GM19328 (cell line): Measurements from ENCODE around the gene ELOA2.
"Not testable (repeated sequence)": the region's sequence is repeated elsewhere in the genome, so short reads cannot be mapped to it uniquely, and the experiment has no call there.

ENCODE experiments used
- ATAC-seq: cut with Tn5 transposase; IDR thresholded peaks from one replicate; pipeline ENCODE4 v1.9.1; 2021; ENCODE audit warnings: mild to moderate bottlenecking, moderate library complexity; ENCODE audit not compliant: unreplicated experiment

ELOA2 gene, protein sequence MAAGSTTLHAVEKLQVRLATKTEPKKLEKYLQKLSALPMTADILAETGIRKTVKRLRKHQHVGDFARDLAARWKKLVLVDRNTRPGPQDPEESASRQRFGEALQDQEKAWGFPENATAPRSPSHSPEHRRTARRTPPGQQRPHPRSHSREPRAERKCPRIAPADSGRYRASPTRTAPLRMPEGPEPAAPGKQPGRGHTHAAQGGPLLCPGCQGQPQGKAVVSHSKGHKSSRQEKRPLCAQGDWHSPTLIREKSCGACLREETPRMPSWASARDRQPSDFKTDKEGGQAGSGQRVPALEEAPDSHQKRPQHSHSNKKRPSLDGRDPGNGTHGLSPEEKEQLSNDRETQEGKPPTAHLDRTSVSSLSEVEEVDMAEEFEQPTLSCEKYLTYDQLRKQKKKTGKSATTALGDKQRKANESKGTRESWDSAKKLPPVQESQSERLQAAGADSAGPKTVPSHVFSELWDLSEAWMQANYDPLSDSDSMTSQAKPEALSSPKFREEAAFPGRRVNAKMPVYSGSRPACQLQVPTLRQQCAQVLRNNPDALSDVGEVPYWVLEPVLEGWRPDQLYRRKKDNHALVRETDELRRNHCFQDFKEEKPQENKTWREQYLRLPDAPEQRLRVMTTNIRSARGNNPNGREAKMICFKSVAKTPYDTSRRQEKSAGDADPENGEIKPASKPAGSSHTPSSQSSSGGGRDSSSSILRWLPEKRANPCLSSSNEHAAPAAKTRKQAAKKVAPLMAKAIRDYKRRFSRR

DNA sequence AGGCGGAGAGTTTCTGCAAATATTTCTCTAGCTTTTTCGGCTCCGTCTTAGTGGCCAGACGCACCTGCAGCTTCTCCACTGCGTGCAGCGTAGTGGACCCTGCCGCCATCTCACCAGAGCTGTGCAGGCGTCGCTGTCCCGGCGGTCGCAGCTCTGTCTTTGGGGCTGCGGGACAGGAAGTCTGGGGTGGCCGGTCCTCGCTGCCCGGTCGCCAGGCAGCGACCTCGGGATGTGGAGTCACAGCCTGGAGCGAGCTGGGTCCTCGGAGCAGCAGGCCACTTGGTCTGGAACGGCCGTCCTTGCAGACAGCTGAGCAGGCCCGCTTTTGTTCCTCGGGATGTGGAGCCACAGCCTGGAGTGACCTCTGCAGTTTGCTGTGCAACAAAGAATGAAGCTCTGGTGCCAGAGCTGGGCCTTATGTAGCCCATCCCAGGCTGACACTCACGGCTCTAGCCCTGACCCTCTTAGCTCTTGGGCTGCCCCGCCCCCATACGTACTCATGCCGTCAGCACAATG is at the start of gene ELOA2:
Gene ELOA2, minus strand, starts transcription at position 466 of the 516 bp plus-strand sequence. Its CDS starts 357 bp downstream, at position 109.
- no peak for ATAC-seq

DNA sequence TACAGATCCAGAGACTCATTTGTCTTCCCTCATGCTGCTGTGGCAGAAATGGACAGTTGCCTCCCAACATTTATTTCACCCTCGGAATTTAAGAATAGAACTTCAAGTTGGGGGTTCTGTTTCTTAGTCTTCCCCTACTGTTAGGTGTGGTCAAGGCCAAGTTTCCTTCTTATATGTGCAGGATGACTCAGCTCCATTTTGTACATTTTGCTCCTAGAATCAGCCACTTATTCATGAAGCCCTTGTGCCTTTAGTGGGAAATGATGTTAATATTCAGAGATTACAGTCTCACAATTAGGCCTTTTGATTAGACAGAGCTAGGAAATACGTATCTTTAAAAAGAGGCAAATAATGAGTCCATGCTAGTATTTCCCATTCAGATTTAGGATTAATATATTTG is 46.2 kb upstream of the ELOA2 start:
- no peak for ATAC-seq

DNA sequence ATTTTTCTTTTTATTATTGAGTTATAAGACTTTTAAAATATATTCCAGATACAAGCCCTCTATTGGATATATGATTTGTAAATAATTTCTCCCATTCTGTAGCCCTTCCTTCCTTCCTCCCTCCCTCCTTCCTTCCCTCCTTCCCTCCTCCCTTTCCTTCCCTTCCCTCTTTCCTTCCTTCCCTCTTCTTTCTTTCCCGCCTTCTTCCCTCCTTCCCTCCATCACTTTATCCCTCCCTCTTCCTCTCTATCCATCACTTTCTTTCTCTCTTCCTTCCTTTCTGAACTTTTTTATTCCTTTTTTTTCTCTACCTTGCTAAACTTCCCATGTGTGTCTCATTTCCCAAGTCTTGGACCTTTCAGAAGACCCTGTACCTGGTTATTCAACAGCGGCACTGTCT is 45.5 kb upstream of the ELOA2 start:
- ATAC-seq: no peak

DNA sequence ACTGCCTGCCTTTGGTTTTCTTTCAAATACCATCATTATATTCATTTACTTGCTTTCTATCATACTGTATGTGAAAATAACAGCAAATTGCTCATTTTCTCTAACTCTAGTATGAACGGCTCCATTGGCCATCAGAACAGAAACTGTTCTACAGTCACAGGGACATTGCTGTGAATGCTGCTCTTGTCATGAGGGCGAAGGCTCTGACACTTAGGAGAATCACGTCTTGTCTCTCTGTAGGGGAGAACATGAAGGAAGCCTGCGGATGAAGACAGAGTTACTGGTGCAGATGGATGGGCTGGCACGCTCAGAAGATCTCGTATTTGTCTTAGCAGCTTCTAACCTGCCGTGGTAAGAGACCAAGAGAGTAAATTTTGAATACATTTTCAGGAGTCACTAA is 41.7 kb upstream of the ELOA2 start:
- ATAC-seq: no peak

DNA sequence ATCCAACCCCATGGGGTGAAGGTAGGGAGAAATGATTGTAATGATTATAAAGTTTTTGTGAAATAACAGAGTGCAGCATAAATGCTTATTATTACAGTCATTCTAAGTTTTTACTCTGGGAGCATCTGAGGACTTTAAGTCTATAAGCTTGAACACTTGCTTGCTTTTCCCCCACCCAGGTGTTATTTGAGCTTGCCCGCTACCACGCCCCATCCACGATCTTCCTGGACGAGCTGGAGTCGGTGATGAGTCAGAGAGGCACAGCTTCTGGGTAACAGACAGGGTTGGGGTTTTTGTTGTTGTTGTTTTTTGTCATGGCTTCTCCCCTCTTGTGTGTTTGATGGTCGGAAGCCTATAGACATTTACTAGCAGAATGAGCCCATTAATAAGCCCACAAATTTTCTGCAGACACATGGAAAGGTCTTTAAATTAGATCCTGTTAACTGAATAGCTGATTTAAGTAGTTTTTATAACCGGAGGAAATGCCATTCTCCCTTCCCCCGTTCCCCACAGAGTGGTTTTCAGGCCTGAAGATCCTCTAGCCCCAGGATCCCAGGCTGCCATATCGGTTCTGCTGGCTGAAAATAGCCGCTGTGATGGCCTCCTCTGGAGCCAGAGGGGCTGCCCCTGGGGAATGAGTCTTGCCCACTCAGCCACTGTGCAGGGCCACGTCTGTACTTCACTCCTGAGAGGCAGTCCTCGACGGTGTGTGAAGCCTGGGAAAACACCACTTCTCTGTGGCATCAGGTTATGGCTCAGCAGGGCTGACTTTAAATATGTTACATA is 39.9 kb upstream of the ELOA2 start:
- no peak for ATAC-seq

DNA sequence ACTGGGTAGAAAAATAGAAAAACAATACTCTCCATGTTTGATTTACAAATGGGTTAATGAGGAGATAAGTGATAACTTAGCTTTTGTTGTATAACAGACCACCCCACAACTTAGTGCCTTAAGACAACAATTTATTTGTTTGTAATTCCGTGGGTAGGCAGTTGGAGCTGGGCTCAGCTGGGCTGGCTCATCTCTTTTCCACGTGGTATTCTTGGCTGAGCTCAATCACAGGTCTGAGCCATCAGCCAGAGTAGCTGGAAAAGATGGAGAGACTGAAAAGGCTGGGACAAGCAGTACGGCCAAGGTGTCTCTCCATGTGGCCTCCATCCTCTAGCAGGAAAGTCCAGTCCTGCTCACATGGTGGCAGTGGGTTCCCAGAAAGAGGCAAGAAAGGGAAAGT is 32.2 kb upstream of the ELOA2 start:
- no peak for ATAC-seq

DNA sequence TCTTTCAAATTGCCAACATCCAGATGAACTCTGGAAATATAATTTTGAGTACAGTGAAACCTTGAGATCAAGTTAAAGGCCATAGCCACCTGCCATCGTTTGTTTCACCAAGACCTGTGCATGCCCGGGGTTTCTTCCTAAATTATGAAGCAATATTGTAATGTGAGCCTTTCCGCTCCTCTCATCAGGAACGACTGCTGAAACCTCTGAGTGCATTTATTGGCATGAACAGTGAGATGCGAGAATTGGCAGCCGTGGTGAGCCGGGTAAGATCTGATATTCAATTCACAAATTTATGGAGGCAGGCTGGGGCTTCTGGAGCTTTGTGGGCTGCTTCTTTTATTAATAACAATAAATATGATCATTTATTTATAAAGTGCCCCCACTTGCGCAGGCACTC is 27.7 kb upstream of the ELOA2 start:
- no peak for ATAC-seq

DNA sequence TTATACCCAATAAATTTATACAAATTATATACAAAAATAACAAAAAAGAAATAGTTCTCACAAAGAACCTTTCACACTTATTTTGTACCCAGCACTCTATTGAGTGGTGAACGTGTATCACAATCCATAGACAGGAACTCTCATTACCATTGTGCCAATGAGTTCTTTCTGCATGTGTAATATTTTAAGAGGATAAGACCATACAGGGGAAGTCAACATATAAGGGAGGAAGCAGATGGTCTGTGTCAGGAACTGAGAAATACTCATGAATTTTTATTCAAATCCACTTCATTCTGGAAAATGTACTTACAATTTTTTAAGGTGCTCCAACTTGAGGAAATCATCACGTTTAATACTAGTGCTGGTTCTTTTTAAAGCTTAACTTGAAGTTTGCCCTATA is 27.1 kb upstream of the ELOA2 start:
- ATAC-seq: no peak

DNA sequence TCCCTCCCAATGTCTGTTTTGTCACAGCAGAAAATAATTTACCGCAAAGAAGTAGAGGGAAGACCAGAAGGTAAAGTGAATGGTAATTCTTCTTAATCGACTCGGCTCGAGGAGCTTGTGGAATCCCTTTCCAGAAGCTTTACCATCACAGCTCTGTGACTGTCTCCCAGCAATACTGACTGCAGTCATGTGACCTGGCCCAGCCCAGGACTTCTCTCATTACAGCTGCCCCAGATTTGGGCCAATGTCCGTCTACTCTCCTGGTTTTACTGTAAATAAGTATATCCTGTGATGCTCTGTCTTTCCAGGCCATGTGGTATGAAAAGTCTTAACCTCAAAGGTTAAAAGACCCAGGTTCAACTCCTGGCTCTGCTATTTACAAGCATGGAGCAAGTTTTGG is 18.9 kb upstream of the ELOA2 start:
- no peak for ATAC-seq

DNA sequence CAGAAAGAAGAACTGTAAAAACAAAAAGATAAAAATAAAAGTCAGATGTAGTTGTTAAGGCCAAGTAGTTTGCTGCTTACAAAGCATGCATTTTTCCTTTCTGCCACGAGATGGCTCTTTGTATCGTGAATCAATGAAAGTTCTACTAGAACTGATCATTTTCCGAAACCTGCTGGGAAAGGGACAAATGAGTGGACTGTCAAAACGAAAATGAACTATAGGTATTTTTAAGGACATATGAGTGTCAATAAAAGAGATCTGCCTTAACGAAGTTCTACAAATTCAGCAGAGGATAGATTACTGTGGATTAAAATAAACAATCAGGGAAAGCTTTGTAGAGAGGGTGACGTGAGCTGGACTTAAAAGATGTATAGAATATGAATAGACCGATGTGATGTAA is 15.0 kb upstream of the ELOA2 start:
- no peak for ATAC-seq

DNA sequence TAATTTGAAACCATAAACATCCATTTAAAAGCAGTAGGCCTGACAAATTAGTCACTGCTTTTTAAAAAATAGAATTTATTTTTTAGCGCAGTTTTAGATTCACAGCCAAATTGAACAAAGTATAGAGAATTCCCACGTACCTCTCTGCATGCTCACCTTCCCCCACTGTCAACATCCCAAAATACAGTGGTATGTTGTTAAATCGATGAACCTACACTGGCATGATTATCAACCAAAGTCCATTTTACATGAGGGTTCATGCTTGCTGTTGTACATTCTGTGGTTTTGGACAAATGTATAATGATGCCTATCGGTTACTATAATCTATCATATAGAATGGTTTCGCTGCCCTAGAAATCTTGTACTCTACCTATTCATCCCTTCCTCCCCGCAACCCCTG is 5.6 kb upstream of the ELOA2 start:
- ATAC-seq: no peak

DNA sequence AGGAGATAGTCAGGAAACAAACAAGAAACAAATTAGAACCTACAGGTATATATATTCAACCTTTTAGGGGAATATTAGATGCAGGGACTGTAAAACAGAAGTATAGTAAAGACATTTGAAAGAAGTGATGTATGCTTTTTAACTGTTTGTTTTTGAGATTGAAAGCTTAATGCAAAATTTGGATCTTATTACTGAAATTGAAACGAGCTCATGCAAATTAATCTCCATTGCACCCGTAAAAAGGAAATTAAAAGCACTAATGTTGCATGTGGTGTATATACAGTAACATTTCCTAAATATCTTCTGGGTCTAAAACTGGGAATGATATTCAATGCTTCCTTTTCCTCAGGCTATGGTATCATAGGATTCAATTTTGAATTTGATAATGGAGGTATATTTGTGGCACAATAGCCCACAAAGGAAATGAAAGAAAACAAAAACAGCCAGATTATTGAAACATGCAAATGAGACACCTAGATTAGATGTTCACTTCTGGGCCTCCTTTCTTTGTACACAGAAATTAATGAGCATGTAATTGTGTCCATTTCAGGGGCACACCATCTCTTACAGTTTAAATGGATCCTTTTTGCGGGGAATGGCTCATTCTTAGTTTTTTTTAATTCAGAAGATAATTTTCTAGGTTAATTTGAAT is 1.6 kb upstream of the ELOA2 start:
- ATAC-seq: peak; percentile 53

DNA sequence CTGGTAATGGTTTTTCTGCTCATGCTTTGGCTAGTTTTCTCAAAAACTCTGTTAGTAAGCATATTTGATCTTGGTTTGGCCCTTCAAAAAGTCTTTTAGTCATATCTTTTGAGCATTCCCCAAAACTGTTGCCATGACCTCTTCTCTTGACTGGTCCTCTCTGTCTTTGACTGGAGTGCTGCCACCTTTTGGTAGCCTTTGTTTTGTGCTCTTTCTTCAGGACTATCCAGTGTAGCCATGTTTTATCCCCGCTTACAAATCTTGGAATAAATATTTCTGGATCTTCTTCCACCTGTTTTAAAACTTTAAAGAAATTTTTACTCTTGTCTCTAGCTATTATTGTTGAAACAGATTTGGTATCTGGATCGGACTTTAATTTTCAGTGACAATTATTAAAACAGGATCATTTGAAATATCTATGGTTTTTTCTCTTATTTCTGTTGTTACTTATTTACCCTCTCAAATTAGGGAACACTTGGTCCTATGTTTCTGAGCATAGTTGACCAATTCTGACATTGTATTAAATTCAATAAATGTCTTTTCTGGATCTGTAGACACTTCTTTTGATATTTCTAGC is 965 bp upstream of the ELOA2 start:
- no peak for ATAC-seq

DNA sequence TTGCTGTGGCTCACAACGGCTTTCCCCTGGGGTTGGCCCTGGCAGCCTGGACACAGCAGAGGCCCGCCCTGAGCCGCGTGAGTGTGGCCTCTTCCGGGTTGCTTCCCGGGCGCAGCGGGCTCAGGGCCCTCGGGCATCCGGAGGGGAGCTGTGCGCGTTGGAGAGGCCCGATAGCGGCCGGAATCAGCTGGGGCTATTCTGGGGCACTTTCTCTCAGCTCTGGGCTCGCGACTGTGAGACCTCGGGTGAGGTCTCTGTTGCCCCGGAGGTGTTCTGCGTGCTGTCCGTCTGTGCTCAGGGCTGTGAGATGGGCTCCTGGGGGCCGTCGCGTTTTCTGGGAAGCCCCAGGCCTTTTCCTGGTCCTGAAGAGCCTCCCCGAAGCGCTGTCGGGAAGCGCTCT is 830 bp downstream of the ELOA2 start:
- ATAC-seq: not testable (repeated sequence)

DNA sequence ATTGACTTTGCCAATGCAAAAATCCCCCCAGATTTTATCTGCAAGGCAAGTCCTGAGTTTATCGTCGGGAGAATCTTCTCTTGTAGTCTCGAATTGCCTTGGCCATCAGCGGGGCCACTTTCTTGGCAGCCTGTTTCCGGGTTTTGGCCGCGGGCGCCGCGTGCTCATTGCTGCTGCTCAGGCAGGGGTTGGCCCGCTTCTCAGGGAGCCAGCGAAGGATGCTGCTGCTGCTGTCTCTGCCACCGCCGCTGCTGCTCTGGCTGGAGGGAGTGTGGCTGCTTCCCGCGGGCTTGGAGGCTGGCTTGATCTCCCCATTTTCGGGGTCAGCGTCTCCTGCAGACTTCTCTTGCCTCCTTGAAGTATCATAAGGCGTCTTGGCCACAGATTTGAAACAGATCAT is 2.5 kb downstream of the ELOA2 start:
- no peak for ATAC-seq

DNA sequence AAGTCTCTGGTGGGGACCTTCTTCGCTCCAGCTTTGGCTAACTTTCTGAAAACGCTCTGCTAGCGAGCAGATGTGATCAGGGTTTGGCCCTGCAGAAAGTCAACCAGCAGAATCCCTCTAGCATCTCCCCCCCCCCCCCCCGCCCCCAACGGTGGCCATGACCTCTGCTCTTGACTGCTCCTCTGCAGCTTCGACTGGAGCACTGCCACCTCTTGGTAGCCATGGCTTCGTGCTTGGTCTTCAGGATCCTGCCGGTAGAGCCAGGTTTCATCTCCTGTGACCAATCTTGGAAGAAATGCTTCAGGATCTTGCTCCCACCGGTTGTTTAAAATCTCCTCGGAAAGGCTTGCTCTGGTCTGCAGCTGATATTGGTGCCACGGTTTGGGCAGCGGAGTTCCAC is 4.5 kb downstream of the ELOA2 start:
- ATAC-seq: not testable (repeated sequence)

DNA sequence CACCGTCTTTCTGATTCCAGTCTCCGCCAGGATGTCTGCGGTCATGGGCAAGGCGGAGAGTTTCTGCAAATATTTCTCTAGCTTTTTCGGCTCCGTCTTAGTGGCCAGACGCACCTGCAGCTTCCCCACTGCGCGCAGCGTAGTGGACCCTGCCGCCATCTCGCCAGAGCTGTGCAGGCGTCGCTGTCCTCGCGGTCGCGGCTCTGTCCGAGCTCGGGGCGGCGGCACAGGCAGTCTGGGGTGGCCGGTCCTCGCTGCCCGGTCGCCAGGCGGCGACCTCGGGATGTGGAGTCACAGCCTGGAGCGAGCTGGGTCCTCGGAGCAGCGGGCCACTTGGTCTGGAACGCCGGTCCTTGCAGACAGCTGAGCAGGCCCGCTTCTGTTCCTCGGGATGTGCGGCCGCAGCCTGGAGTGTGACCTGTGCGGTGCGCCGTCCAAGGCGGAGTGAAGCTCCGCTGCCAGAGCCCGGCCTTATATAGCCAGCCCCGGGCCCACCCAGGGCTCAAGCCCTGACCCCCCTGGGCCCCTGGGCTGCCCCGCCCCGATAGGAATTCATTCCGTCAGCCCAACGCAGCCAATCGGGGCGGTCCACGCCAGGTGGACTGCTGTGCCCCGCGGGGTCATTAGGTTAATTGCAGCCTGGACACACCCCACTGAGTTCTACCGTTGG is 5.6 kb downstream of the ELOA2 start:
- not testable (repeated sequence) for ATAC-seq

DNA sequence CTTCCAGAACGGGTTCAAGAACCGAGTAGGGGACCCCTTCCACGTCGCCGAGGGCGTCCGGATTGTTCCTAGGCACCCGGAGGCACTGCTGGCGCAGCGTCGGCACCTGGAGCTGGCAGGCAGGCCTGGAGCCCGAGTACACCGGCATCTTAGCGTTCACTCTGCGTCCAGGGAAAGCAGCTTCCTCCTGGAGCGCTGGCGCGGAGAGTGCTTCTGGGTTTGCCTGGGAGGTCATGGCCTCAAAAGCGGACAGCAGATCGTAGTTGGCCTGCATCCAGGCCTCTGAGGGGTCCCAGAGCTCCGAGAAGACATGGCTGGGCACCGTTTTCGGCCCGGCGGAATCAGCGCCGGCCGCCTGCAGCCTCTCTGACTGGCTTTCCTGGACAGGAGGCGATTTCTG is 6.7 kb downstream of the ELOA2 start:
- ATAC-seq: not testable (repeated sequence)

DNA sequence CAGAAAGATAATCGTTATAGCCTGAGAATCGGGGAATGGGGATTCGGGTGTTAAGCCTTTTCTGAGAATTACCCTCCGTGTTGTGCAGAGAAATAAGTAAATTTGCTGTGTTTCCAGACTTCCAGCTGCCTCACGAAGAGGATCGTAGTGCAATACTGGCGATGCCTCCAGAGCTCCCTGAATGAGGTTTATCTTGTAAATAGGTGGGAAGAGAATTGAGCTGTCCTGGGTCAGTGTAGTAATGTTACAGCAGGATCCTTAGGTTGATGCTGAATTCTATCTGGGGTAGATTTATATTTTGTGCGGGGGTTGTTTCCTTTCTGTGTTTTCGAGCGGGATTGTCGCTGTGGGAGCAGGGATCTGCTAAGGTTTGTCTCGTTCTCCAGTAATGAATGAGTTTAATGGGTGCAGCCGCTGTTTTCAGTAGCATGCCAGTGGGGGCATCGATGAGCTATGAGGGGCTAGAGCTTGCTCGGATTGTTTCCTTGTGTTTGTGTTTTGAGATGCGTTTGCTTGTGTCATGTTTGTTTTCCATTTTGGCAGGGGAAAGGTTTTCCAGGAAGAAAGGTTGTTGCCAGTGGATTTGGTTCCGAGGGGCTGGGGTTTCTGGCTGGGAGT is 9.8 kb downstream of the ELOA2 start:
- ATAC-seq: not testable (repeated sequence)
